Stimulated activated CD4-positive, alpha-beta T cell treated with anti-CD3 and anti-CD28 coated beads, Interleukin-1b, Interleukin-23, amount 100 ng/mL, for 24 hours (primary cell): ENCODE measurements around the gene RNF41.
A peak's percentile ranks its signal among the peaks of the same experiment; 100 is the strongest.

Experiments
- DNase-seq, 4 experiments: peaks; one replicate each; pipeline ENCODE4 v3.0.0-alpha.2; 2020; ENCODE audit warnings: low read depth in 4 of 4, low spot score in 1 of 4

Gene RNF41

GRCh38 chr12:56244494-56244893 is 22.8 kb upstream of the RNF41 start:
- no peak for DNase-seq

GRCh38 chr12:56243731-56244181 is 22.0 kb upstream of the RNF41 start:
- DNase-seq, result no peak

GRCh38 chr12:56242986-56243385 is 21.3 kb upstream of the RNF41 start:
- no peak for DNase-seq

- DNase-seq, result no peak
These were observed 19.9 kb upstream of the RNF41 start for GRCh38 chr12:56241424-56242303.

GRCh38 chr12:56237552-56237951 is 15.8 kb upstream of the RNF41 start:
- no peak for DNase-seq

- no peak for DNase-seq
These were observed 15.3 kb upstream of the RNF41 start for GRCh38 chr12:56236985-56237384.

- DNase-seq, result no peak
These were observed 14.4 kb upstream of the RNF41 start for GRCh38 chr12:56236091-56236490.

- no peak for DNase-seq
These were observed 13.2 kb upstream of the RNF41 start for GRCh38 chr12:56234746-56235436.

- DNase-seq, result no peak
These were observed 9.5 kb upstream of the RNF41 start for GRCh38 chr12:56231184-56231582.

- DNase-seq, result no peak
These were observed 8.9 kb upstream of the RNF41 start for GRCh38 chr12:56230432-56231183.

GRCh38 chr12:56229916-56230431 is 8.3 kb upstream of the RNF41 start, which contains the start of gene SLC39A5:
TSS of gene SLC39A5 (plus strand) at chr12:56230051. CDS start at chr12:56231275, 1,224 bp downstream.
- DNase-seq, result no peak

- no peak for DNase-seq
These were observed 7.4 kb upstream of the RNF41 start for GRCh38 chr12:56229082-56229481.

GRCh38 chr12:56224954-56225353 is 3.2 kb upstream of the RNF41 start:
- no peak for DNase-seq

GRCh38 chr12:56224102-56224701 is 2.5 kb upstream of the RNF41 start, which contains the start of gene NABP2:
TSS of gene NABP2 (plus strand) at chr12:56224342. CDS start at chr12:56224857, 515 bp downstream.
- peak; percentile 82 to 95 (median 92) for DNase-seq

GRCh38 chr12:56223571-56224101 is 1.9 kb upstream of the RNF41 start:
- no peak for DNase-seq

- DNase-seq, result no peak
These were observed 791 bp upstream of the RNF41 start for GRCh38 chr12:56222531-56222895.

GRCh38 chr12:56221232-56221756 is 428 bp downstream of the RNF41 start:
- DNase-seq, result no peak

- DNase-seq, result no peak
These were observed 1.0 kb downstream of the RNF41 start for GRCh38 chr12:56220611-56221231.

- no peak for DNase-seq
These were observed 1.9 kb downstream of the RNF41 start for GRCh38 chr12:56219840-56220239.

GRCh38 chr12:56216461-56216860 is 5.3 kb downstream of the RNF41 start:
- DNase-seq, result no peak
